KG1 (cell line): ENCODE measurements around the gene CATSPER1.
A peak's percentile ranks its signal among the peaks of the same experiment; 100 is the strongest.
"Not testable (repeated sequence)": the region's sequence is repeated elsewhere in the genome, so short reads cannot be mapped to it uniquely, and the experiment has no call there.

Experiments
- DNase-seq: peaks from one replicate; lab custom pipeline; 2025; lab: John Stamatoyannopoulos, UW

CATSPER1 gene

GRCh38 chr11:66020618-66021357 lies 5.5 kb downstream of the CATSPER1 start:
- DNase-seq = peak; percentile 41

DNA sequence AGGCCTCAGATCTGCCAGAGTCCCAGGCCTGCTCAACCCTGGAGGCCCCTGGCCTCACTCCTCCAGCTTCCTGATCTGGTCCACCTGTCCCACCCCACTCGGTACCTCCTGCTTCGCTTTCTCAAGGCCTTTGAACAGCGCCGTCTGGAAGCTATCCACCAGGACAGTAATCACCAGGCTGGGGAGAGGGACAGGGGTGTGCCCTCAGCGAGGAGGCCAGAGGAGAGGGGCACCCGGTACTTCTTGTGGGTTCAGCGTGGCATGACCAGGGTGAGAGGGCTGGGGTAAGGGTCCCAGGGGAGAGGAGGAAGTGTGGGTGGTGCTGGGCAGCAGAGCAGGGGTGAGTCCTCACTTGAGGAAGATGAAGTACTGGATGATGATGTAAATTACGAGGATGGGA lies 6.1 kb downstream of the CATSPER1 start:
- no peak for DNase-seq

- no peak for DNase-seq
These were observed 9.0 kb downstream of the CATSPER1 start for GRCh38 chr11:66017321-66017720.

DNA sequence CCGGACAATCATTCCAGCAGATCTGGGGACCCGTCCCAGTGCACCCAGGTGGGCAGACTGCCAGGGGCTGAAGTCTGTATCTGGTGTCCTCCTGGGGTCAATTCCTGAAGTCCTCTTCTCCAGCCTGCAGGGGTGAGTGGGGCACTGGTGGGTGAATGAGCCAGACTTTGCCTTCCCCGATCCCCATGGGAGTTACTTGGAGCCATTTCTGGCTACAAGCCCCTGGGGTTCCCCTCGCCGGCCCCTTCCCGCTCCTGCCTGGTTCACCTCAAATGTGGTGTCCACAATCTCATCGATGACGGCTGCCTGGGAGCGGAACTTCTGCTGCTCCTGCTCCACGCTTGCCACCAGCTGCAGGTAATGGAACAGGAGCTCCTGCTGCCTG lies 9.5 kb downstream of the CATSPER1 start:
- no peak for DNase-seq

- DNase-seq = no peak
These were observed 10.1 kb downstream of the CATSPER1 start for GRCh38 chr11:66015936-66016792.

- DNase-seq = no peak
These were observed 10.8 kb downstream of the CATSPER1 start for GRCh38 chr11:66015454-66015881.

DNA sequence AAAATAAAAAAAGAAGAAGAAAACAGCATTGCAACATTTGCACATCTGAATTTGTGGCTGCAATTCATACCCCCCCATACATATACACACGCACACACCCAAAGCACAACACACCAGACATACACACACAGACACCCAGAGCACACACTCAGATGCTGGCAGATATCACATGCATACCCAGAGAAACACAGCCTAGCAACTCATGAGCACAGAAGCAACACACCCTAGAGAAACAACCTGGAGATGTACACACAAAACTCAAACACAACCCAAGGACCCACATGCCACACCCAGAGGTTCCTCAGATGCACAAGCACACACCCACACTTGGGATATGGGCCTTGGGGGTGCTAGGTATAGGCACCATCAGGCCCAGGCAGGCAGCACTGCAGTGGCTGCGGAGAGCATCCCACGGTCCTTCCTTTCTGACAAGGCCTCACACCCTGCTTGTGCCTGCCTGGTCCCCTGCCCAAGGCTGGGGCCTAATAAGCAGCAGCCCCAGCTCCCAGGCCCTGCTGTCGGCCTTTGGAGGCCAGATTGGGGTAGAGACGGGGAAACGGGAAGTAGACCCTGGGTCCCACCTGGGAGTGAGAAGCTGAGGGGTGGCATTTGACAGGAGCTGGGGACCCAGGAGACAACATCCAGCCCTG lies 11.3 kb downstream of the CATSPER1 start:
- no peak for DNase-seq

DNA sequence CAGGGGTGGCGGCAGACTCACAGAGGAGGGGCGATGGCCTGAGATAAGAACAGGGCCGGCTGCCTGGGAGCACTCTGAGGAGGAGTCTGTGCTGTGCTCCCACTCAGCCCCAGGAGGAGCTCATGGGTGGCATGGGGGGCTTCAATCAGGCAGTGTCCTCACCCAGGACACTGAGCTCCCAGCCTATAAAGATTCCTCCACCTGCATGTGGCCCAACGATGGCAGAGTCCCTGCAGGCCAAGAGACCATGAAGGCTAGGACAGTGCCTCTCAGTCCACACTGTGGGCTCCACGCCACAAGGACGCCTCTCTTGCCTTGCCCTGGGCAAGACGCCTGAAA lies 12.5 kb downstream of the CATSPER1 start:
- DNase-seq = no peak

DNA sequence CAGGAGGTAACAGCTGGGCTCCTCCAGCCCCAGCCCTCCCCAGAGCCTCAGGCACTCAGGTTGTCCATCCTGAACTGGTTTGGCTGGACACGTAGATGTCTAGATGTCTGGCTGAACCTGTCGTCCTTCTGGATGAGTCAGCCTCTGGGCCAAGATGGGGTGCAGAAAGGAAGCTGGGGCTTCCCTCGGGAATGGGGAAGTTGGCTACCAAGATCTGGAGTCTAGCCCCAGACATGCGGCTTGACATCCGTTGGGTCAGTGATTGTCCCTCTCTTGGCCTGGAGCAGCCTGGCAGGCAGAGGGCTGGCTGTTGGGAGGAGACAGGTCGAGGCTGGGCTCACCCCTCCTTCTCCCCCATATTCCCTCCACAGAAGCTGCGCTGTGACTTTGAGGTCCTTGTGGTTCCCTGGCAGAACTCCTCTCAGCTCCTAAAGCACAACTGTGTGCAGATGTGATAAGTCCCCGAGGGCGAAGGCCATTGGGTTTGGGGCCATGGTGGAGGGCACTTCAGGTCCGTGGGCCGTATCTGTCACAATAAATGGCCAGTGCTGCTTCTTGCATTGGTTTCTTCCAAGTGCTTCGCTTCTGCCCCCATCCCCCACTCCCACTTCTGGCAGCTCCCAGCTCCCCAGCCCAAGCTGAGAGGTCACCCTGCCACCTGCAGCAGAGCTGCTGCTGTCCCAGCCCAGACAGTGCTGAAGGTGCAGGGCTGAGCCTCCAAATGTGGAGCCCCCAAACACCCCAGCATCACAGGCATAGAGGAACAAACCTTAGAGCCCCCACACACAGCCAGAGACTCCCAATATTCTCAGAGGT lies 13.1 kb downstream of the CATSPER1 start:
- DNase-seq = no peak

- no peak for DNase-seq
These were observed 13.8 kb downstream of the CATSPER1 start for GRCh38 chr11:66012371-66012945.

DNA sequence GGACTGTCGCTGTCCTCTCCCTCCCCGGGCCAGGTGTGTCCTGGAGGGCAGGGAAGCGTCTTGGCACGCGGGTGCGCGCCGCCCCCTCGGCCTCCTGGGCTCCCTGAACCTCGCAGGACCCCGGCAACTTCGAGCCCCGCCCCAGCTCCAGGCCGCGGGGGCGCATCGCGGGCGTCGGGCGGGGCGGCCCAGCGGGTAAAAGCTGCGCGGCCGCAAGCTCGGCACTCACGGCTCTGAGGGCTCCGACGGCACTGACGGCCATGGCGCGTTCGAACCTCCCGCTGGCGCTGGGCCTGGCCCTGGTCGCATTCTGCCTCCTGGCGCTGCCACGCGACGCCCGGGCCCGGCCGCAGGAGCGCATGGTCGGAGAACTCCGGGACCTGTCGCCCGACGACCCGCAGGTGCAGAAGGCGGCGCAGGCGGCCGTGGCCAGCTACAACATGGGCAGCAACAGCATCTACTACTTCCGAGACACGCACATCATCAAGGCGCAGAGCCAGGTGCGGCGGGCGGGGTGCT lies 14.4 kb downstream of the CATSPER1 start, which contains the start of gene CST6:
Gene CST6, plus strand, starts transcription at position 224 of the 519 bp plus-strand sequence. Its CDS starts 37 bp downstream, at position 261.
- no peak for DNase-seq

- no peak for DNase-seq
These were observed 15.0 kb downstream of the CATSPER1 start for GRCh38 chr11:66011239-66011784.

- not testable (repeated sequence) for DNase-seq
These were observed 16.2 kb downstream of the CATSPER1 start for GRCh38 chr11:66010036-66010435.

DNA sequence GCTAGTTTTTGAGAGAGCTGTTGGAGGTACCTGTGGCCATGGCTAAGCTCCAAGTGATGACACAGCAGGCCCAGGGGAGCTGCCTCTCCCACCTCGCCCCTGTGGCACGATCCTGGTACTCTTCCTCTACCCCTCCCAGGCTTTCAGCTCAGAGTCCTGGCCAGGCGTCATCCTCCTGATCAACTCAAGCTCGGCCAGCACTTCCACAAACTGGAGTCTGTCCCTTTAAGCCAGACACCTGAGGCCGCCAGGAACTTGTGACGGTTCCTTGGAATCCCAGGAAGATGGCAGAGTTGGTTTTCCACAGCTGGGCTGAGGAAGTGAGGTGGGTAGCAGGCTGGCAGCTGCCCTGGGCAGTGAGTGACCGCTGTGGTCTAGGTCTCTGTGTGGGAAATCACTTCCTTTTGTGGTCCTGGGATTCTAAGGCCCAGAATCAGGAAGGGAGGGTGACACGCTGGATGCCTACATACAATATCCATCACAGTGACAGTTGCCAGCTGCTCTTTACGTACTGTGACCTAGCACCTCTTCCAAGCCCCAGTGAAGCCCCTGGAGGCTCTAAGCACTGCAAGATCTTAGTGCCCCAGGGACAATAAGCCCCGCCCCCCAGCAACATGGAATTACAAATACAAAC lies 17.7 kb downstream of the CATSPER1 start:
- DNase-seq = no peak

GRCh38 chr11:66008095-66008467 lies 18.2 kb downstream of the CATSPER1 start:
- DNase-seq = no peak

DNA sequence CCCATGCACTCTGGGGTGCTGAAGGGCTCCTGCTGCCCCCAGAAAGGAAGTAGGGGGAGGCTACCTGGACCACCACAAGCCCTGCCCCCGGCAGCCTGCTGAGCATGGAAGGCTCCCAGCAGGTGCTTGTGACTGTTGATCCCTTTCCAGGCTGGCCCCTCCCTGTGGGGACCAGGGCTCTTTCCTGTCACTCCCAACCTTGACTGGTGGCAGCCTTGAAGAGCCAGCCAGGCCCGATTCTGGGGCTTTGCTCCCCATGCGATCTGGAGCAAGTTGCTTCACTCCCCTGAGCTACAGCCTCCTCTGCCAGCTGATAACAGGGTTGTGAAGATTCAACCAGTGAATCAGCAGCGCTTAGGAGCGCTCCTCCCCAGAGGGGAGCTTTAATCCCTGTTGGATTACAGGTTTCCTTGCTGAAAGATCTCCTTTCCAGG lies 19.1 kb downstream of the CATSPER1 start:
- DNase-seq = no peak

GRCh38 chr11:66006891-66007176 lies 19.4 kb downstream of the CATSPER1 start:
- DNase-seq = no peak

DNA sequence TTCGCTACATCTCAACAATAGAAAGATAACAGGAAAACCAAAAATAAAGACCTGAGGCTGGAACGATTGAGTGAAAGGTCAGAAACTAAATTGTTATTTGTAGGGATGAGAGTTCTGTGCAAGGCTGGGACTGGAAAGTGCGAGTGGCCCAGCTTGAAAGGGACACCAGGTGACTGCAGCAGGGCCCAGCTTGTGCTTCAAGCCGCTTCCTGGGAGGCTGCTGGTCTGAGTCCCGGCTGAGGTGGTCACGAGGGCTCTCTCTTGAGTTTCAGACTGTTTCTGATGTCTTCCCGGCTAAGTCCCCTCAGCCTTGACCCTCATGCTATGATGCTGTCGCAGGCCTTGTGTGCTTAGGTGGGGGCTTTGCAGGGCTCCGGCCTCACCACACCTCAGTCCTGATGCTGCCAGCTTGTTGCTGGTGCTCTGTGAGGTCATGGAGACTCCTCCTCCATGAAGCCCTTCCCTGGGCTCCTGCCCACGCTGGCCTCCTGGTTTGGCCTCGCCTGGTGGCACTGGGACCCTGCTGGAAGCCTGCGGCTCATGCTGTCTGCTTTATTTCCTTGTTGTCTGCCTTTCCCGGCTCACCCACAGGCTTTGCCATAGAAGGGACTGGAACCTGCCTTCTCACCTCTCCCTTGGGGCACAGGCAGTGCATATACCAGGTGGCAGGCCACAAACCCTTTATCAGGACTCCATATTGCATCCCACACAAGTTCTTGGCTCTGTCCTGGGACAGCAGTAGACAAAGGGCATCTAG lies 20.0 kb downstream of the CATSPER1 start:
- DNase-seq = no peak

DNA sequence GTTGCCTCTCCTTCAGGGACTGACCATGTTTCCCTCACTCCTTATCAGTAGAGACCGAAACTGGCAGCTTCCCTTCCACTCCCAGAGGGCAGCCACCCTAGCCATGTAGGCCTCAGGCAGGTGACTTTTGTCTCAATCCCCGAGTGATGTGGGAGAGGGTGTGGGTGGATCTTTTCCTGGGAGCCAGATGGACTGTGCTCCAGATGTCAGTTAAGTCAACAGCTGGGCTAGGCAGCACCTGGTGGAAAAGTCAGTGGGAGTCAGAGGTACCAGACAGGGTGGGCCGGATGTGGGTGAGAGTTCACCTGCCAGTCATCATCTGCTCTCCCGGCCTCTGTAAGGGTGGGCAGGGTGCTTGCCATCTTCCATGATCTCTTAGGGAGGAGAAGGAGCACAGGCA lies 22.1 kb downstream of the CATSPER1 start:
- no peak for DNase-seq

DNA sequence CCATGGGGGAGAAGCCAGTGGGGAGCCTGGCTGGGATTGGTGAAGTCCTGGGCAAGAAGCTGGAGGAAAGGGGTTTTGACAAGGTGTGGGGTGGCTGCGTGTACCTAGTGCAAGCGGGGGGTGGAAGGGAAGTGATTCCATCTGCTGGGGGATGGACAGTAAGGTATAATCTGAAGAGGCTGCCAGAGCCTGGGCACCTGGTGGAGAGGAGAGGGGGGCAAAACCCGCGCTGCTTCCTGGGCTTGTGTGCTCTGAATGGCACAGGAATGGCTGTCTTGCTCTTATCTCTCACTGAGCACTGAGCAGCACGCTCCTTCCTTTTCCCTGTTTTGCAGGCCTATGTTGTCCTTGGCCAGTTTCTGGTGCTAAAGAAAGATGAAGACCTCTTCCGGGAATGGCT lies 23.0 kb downstream of the CATSPER1 start:
- DNase-seq = no peak
